ENCODE data around the gene SLC37A2.
"Not testable (repeated sequence)": the region's sequence is repeated elsewhere in the genome, so short reads cannot be mapped to it uniquely, and the experiment has no call there.

SLC37A2 gene

GRCh38 chr11:125025968-125026367 lies 37.1 kb upstream of the SLC37A2 start:
- no peak overlapping the region for H3K23ac ChIP-seq (ENCODE audit: low read length)
- no peak overlapping the region for H3K14ac ChIP-seq (ENCODE audit: low read length)
- no peak overlapping the region for H2AFZ ChIP-seq (ENCODE audit: insufficient read depth, low read length, poor library complexity)
- no peak overlapping the region for H3K9ac ChIP-seq (ENCODE audit: low read length)
- H3K9me3 ChIP-seq (ENCODE audit: insufficient read depth, low read depth, low read length): no peaks in the 10 kb centered on the region
- H3K4ac ChIP-seq (ENCODE audit: low read depth, low read length): no peak overlapping the region
- H3K36me3 ChIP-seq (ENCODE audit: control insufficient read depth in 1 of 2, insufficient read depth in 2 of 2, low read length in 2 of 2): no peaks in the 10 kb centered on the region
- H3K18ac ChIP-seq (ENCODE audit: low read length): no peak overlapping the region
- H3K4me2 ChIP-seq (ENCODE audit: low read length): no peak overlapping the region
- no peak overlapping the region for H2AK5ac ChIP-seq (ENCODE audit: low read length)
- no peak overlapping the region for H3K4me3 ChIP-seq (ENCODE audit: low read depth, low read length)
- no peak overlapping the region for H3K27ac ChIP-seq (ENCODE audit: low read depth, low read length)
- H2BK120ac ChIP-seq (ENCODE audit: insufficient read depth, low read length, poor library complexity): no peak overlapping the region
- H3K79me2 ChIP-seq (ENCODE audit: control insufficient read depth, insufficient read depth, low read length, poor library complexity): no peaks in the 10 kb centered on the region
- H4K8ac ChIP-seq (ENCODE audit: low read depth, low read length): no peak overlapping the region
- no peak for DNase-seq
- no peaks in the 10 kb centered on the region for H3K4me1 ChIP-seq (ENCODE audit: control insufficient read depth in 1 of 2, insufficient read depth in 2 of 2, low read length in 2 of 2)
- no CpG with 5 or more reads among the region's 2 CpGs for WGBS (ENCODE audit: extremely low coverage, insufficient coverage, insufficient read length)
- no peaks in the 10 kb centered on the region for H3K79me1 ChIP-seq (ENCODE audit: low read length)
- no peak overlapping the region for H4K91ac ChIP-seq (ENCODE audit: low read depth, low read length)
- no peak overlapping the region for H4K12ac ChIP-seq (ENCODE audit: low read depth, low read length)
- no peak overlapping the region for H2BK12ac ChIP-seq (ENCODE audit: low read length)
- H3K27me3 ChIP-seq (ENCODE audit: insufficient read depth, low read length): no peaks in the 10 kb centered on the region
- H2BK5ac ChIP-seq (ENCODE audit: low read depth, low read length, poor library complexity): no peak overlapping the region

- not testable (repeated sequence) for H3K14ac ChIP-seq (ENCODE audit: low read length); H3K27me3 ChIP-seq (ENCODE audit: insufficient read depth, low read length); H3K4ac ChIP-seq (ENCODE audit: low read depth, low read length); H3K9me3 ChIP-seq (ENCODE audit: insufficient read depth, low read depth, low read length); H3K9ac ChIP-seq (ENCODE audit: low read length); H3K79me2 ChIP-seq (ENCODE audit: control insufficient read depth, insufficient read depth, low read length, poor library complexity); H3K27ac ChIP-seq (ENCODE audit: low read depth, low read length); H3K23ac ChIP-seq (ENCODE audit: low read length); H2BK12ac ChIP-seq (ENCODE audit: low read length); H4K91ac ChIP-seq (ENCODE audit: low read depth, low read length); H3K18ac ChIP-seq (ENCODE audit: low read length); H2AK5ac ChIP-seq (ENCODE audit: low read length); H2BK120ac ChIP-seq (ENCODE audit: insufficient read depth, low read length, poor library complexity); H3K4me2 ChIP-seq (ENCODE audit: low read length); H4K8ac ChIP-seq (ENCODE audit: low read depth, low read length); H2AFZ ChIP-seq (ENCODE audit: insufficient read depth, low read length, poor library complexity); H3K36me3 ChIP-seq (ENCODE audit: control insufficient read depth in 1 of 2, insufficient read depth in 2 of 2, low read length in 2 of 2); H3K4me3 ChIP-seq (ENCODE audit: low read depth, low read length); H3K4me1 ChIP-seq (ENCODE audit: control insufficient read depth in 1 of 2, insufficient read depth in 2 of 2, low read length in 2 of 2); DNase-seq; H3K79me1 ChIP-seq (ENCODE audit: low read length); H4K12ac ChIP-seq (ENCODE audit: low read depth, low read length); H2BK5ac ChIP-seq (ENCODE audit: low read depth, low read length, poor library complexity)
- WGBS (ENCODE audit: extremely low coverage, insufficient coverage, insufficient read length): no CpG with 5 or more reads among the region's 1 CpG
Observed at GRCh38 chr11:125029431-125029830, 33.7 kb upstream of the SLC37A2 start.

GRCh38 chr11:125036933-125037332 lies 26.2 kb upstream of the SLC37A2 start:
- WGBS (ENCODE audit: extremely low coverage, insufficient coverage, insufficient read length): no CpG with 5 or more reads among the region's 1 CpG
- H3K79me2 ChIP-seq (ENCODE audit: control insufficient read depth, insufficient read depth, low read length, poor library complexity): no peaks in the 10 kb centered on the region
- no peaks in the 10 kb centered on the region for H3K4me1 ChIP-seq (ENCODE audit: control insufficient read depth in 1 of 2, insufficient read depth in 2 of 2, low read length in 2 of 2)
- no peak overlapping the region for H3K18ac ChIP-seq (ENCODE audit: low read length)
- no peak overlapping the region for H3K4me3 ChIP-seq (ENCODE audit: low read depth, low read length)
- H3K9ac ChIP-seq (ENCODE audit: low read length): no peak overlapping the region
- H3K4ac ChIP-seq (ENCODE audit: low read depth, low read length): no peak overlapping the region
- no peak overlapping the region for H2AFZ ChIP-seq (ENCODE audit: insufficient read depth, low read length, poor library complexity)
- H3K27ac ChIP-seq (ENCODE audit: low read depth, low read length): no peak overlapping the region
- H3K9me3 ChIP-seq (ENCODE audit: insufficient read depth, low read depth, low read length): no peaks in the 10 kb centered on the region
- H2AK5ac ChIP-seq (ENCODE audit: low read length): no peak overlapping the region
- H3K79me1 ChIP-seq (ENCODE audit: low read length): no peaks in the 10 kb centered on the region
- H4K12ac ChIP-seq (ENCODE audit: low read depth, low read length): no peak overlapping the region
- H2BK120ac ChIP-seq (ENCODE audit: insufficient read depth, low read length, poor library complexity): no peak overlapping the region
- no peaks in the 10 kb centered on the region for H3K27me3 ChIP-seq (ENCODE audit: insufficient read depth, low read length)
- H4K8ac ChIP-seq (ENCODE audit: low read depth, low read length): no peak overlapping the region
- no peak overlapping the region for H3K4me2 ChIP-seq (ENCODE audit: low read length)
- no peak overlapping the region for H4K91ac ChIP-seq (ENCODE audit: low read depth, low read length)
- no peak overlapping the region for H3K23ac ChIP-seq (ENCODE audit: low read length)
- no peak overlapping the region for H3K14ac ChIP-seq (ENCODE audit: low read length)
- DNase-seq: no peak
- no peak overlapping the region for H2BK5ac ChIP-seq (ENCODE audit: low read depth, low read length, poor library complexity)
- H3K36me3 ChIP-seq (ENCODE audit: control insufficient read depth in 1 of 2, insufficient read depth in 2 of 2, low read length in 2 of 2): no peaks in the 10 kb centered on the region
- no peak overlapping the region for H2BK12ac ChIP-seq (ENCODE audit: low read length)

GRCh38 chr11:125049164-125049792 lies 13.8 kb upstream of the SLC37A2 start:
- H3K14ac ChIP-seq (ENCODE audit: low read length): no peak overlapping the region
- no peak overlapping the region for H2AK5ac ChIP-seq (ENCODE audit: low read length)
- no CpG with 5 or more reads among the region's 4 CpGs for WGBS (ENCODE audit: extremely low coverage, insufficient coverage, insufficient read length)
- no peaks in the 10 kb centered on the region for H3K79me1 ChIP-seq (ENCODE audit: low read length)
- no peak overlapping the region for H2BK120ac ChIP-seq (ENCODE audit: insufficient read depth, low read length, poor library complexity)
- no peak overlapping the region for H3K18ac ChIP-seq (ENCODE audit: low read length)
- no peaks in the 10 kb centered on the region for H3K27me3 ChIP-seq (ENCODE audit: insufficient read depth, low read length)
- H3K27ac ChIP-seq (ENCODE audit: low read depth, low read length): no peak overlapping the region
- no peaks in the 10 kb centered on the region for H3K36me3 ChIP-seq (ENCODE audit: control insufficient read depth in 1 of 2, insufficient read depth in 2 of 2, low read length in 2 of 2)
- no peak overlapping the region for H2BK12ac ChIP-seq (ENCODE audit: low read length)
- H2BK5ac ChIP-seq (ENCODE audit: low read depth, low read length, poor library complexity): no peak overlapping the region
- no peak overlapping the region for H3K4ac ChIP-seq (ENCODE audit: low read depth, low read length)
- H3K9me3 ChIP-seq (ENCODE audit: insufficient read depth, low read depth, low read length): no peaks in the 10 kb centered on the region
- no peak overlapping the region for H2AFZ ChIP-seq (ENCODE audit: insufficient read depth, low read length, poor library complexity)
- no peaks in the 10 kb centered on the region for H3K79me2 ChIP-seq (ENCODE audit: control insufficient read depth, insufficient read depth, low read length, poor library complexity)
- H3K4me2 ChIP-seq (ENCODE audit: low read length): no peak overlapping the region
- peak in 1 of 2 donors; percentile 25 for DNase-seq
- H4K12ac ChIP-seq (ENCODE audit: low read depth, low read length): no peak overlapping the region
- H4K8ac ChIP-seq (ENCODE audit: low read depth, low read length): no peak overlapping the region
- no peak overlapping the region for H3K9ac ChIP-seq (ENCODE audit: low read length)
- H3K4me3 ChIP-seq (ENCODE audit: low read depth, low read length): no peak overlapping the region
- no peaks in the 10 kb centered on the region for H3K4me1 ChIP-seq (ENCODE audit: control insufficient read depth in 1 of 2, insufficient read depth in 2 of 2, low read length in 2 of 2)
- H4K91ac ChIP-seq (ENCODE audit: low read depth, low read length): no peak overlapping the region
- no peak overlapping the region for H3K23ac ChIP-seq (ENCODE audit: low read length)

All from trophoblast cell (in vitro differentiated cells and primary cell).